Airway epithelial cell (primary cell): ENCODE measurements around the gene C1orf53. TPM values are rescaled to one million over a fixed set of nuclear protein-coding genes. Genes with fewer than 3 reads are reported as not detected.

ENCODE experiments used
- total RNA-seq: library from RNA; depleted of rRNA; stranded (reverse); fragments of >200 nt; gene quantifications from 2 replicates; pipeline ENCODE4 v1.2.3, GENCODE V29; 2015

The C1orf53 gene
- total RNA-seq: 8.5 and 10.2 TPM in 2 replicates

DNA sequence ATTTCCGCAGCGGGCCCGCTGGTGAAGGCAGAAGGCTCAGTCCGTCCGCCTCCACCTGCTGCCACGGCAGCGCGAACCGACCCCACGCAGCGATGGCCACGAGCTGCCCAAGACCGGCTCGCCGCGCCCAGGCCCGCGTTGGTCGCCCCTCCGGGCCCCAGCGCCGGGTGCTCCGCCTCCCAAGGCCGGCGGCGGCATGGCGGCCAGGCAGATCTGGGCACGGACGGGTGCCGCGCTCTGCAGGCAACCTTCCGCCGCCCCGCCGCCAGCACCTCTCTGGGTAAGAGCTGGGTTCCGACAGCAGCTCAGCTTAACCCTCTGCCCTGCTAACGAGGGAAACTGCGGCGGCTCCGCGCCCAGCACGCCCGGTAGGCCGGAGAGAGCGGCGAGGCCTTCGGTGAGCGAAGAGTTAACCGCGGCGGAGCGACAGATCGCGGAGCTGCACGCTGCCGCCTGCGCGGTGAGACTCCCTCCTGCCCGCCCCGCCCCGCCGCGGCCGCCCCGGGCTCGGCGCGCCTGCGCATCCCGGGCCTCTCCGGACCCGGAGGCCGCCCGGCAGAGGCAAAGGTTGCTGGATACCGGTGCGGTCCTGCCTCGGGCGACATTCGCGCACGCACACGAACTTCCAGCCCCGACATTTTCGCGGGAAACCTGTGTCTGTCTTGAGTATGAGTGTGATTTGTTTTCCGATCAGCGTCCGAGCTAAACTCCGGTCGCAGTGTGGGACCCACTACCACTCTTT lies at the start of gene C1orf53:
TSS of gene C1orf53 (plus strand) at position 177 of the 742 bp plus-strand sequence. CDS start at position 197, 20 bp downstream.

Other genes with a start within 250 kb of the C1orf53 start
- 6.2 and 9.0 TPM in 2 replicates for gene DENND1B, start 127.2 kb upstream of the C1orf53 start, total RNA-seq
- not detected in 2 replicates for gene LHX9, start 14.7 kb downstream of the C1orf53 start, total RNA-seq